Measurements from ENCODE around the gene ISG15. TPM values are rescaled to one million over a fixed set of nuclear protein-coding genes. Genes with fewer than 3 reads are reported as not detected.
"Not testable (repeated sequence)": the region's sequence is repeated elsewhere in the genome, so short reads cannot be mapped to it uniquely, and the experiment has no call there.

ISG15 gene
- total RNA-seq, 1 experiment from 2014 or later: 161 TPM

DNA sequence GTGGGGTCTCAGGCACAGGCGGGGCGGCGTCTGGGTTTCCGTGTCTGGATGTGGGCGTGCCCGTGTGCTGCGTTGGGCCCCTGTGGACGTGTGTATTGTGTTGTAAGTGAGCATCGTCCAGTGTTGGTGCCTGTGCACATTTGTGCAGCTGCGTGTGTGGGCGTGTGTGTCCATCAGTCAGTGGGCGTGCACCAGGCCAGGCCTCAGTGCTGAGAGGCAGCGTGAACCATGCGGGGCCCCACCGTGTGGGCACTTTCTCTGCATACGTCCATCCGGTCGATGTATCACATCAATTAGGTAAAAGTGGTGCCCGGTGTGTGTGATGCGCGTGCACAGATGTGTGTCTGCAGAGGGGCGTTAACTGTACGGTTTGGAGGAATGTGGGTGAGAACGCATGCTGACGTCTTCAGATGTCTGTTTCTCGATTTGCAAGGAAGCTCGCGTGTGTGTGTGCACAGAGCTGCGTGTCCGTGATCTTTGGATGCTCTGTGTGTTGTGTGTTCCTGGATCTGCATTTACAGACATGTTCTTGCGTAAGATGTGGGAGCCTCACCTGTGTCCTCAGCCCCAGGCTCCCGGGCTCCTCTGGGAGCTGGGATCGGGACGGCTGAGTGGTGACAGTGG is 31.3 kb downstream of the ISG15 start:
- no peak for DNase-seq (ENCODE audit: low read depth)

DNA sequence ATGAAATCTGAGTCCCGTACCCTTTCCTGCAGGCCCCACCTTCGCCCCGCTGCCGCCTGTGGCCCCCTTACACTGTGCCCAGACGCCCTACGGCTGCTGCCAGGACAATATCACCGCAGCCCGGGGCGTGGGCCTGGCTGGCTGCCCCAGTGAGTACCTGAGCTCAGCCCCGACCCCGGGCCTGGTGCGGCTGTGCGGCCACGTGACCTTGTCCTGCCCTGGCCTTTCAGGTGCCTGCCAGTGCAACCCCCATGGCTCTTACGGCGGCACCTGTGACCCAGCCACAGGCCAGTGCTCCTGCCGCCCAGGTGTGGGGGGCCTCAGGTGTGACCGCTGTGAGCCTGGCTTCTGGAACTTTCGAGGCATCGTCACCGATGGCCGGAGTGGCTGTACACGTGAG is 31.8 kb downstream of the ISG15 start:
- no peak for DNase-seq (ENCODE audit: low read depth)

DNA sequence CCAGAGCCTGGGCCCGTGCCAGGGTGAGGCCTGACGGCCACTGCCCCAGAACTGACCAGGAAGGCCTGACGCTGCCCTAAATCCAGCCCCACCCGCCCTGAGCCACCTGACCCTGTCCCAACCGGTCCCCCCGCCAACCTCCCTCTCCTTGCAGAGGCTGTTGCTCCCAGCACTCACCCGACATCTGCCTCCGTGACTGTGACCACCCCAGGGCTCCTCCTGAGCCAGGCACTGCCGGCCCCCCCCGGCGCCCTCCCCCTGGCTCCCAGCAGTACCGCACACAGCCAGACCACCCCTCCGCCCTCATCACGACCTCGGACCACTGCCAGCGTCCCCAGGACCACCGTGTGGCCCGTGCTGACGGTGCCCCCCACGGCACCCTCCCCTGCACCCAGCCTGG is 32.9 kb downstream of the ISG15 start:
- no peak for DNase-seq (ENCODE audit: low read depth)

DNA sequence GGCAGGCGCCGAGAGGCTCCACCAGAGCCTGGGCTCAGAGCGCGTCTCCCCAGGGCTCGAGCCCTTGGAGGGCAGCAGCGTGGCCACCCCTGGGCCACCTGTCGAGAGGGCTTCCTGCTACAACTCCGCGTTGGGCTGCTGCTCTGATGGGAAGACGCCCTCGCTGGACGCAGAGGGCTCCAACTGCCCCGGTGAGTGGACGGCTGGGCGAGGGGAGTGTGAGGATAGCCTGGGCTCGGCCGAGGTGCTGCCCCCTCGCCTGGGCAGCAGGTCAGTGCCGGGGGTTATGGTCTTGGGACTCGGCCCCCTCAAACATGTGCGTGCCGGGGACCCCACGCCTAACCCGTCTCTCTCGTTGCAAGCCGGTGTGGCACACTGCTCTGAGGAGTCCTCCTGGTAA is 33.5 kb downstream of the ISG15 start:
- DNase-seq (ENCODE audit: low read depth): no peak

DNA sequence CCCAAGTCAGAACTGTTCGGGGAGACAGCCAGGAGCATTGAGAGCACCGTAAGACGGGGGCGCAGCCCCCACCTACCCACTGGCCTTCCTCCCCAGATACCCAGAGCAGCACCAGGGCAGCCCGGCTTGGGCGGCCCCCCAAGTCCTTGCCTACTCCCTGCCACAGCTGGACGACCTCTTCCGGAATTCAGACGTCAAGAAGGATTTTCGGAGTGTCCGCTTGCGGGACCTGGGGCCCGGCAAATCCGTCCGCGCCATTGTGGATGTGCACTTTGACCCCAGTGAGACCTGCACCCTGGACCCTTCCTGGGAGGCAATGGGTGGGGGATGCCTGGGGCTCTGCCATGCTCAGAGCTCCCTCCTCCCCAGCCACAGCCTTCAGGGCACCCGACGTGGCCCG is 34.1 kb downstream of the ISG15 start:
- DNase-seq (ENCODE audit: low read depth): no peak

DNA sequence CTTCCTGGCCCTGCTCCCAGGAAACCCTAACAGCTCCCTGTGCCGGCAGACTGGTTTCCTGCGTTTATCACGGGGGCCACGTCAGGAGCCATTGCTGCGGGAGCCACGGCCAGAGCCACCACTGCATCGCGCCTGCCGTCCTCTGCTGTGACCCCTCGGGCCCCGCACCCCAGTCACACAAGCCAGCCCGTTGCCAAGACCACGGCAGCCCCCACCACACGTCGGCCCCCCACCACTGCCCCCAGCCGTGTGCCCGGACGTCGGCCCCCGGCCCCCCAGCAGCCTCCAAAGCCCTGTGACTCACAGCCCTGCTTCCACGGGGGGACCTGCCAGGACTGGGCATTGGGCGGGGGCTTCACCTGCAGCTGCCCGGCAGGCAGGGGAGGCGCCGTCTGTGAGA is 34.7 kb downstream of the ISG15 start:
- DNase-seq (ENCODE audit: low read depth): no peak

DNA sequence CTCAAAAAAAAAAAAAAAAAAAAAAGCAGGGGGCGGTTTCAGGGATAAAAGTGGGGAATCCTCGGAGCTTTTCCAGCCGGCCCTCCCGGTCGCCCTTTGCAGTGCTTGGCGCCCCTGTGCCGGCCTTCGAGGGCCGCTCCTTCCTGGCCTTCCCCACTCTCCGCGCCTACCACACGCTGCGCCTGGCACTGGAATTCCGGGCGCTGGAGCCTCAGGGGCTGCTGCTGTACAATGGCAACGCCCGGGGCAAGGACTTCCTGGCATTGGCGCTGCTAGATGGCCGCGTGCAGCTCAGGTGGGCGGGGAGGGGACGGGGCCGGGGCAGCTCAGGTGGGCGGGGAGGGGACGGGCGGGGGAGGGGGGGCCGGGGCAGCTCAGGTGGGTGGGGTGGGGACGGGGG is 35.5 kb downstream of the ISG15 start:
- DNase-seq (ENCODE audit: low read depth): no peak

DNA sequence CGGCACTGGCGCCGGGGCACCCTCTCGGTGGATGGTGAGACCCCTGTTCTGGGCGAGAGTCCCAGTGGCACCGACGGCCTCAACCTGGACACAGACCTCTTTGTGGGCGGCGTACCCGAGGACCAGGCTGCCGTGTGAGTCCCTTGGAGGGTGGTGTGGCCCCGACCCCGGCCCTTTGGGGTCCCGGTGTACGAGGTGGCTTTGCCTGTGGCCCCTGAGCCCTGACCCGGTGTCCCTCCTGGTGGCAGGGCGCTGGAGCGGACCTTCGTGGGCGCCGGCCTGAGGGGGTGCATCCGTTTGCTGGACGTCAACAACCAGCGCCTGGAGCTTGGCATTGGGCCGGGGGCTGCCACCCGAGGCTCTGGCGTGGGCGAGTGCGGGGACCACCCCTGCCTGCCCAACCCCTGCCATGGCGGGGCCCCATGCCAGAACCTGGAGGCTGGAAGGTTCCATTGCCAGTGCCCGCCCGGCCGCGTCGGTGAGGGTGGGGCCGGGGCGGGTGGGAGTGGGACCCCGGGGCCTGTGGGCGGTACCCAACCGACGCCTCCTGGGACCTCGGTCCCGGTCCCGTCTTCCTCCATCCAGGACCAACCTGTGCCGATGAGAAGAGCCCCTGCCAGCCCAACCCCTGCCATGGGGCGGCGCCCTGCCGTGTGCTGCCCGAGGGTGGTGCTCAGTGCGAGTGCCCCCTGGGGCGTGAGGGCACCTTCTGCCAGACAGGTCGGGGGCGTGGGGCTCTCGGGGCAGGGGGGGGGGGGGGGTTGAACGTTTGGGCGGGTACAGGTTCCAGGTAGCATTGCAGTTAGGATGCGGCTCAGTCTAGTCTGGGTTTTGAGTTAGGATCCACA is 36.2 kb downstream of the ISG15 start:
- no peak for DNase-seq (ENCODE audit: low read depth)

DNA sequence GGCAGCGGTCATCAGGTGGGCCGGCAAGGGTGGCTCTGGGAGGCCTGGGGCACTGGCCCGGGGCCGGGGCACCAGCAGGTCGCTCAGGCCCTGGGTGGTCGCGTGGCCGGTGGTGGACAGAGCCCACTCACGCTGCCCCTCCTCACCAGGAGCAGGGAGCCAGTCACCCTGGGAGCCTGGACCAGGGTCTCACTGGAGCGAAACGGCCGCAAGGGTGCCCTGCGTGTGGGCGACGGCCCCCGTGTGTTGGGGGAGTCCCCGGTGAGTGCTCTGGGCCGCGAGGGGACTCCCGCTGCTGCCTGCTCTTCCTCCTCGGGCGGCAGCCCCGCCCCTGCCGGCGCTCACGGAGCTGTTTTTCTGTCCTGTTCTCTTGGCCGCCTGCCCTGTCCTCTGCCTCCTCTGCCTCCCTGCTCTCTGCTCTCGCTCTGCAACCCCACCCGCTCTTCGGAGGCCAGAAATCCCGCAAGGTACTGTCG is 37.3 kb downstream of the ISG15 start:
- DNase-seq (ENCODE audit: low read depth): no peak

DNA sequence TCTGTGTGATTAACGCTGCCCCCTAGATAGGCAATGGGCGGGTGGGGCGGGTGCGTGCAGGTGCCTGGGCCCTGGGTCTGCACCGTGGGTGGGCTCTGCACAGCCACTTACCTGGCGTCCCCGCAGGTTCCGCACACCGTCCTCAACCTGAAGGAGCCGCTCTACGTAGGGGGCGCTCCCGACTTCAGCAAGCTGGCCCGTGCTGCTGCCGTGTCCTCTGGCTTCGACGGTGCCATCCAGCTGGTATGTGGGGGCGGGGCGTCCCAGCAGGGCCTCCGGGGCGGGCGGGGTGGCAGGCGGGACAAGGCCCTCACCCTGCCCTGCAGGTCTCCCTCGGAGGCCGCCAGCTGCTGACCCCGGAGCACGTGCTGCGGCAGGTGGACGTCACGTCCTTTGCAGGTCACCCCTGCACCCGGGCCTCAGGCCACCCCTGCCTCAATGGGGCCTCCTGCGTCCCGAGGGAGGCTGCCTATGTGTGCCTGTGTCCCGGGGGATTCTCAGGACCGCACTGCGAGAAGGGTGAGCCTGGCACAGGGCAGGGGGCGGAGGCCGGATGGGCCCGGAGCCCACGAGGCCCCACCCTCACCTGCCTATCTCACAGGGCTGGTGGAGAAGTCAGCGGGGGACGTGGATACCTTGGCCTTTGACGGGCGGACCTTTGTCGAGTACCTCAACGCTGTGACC is 38.0 kb downstream of the ISG15 start:
- DNase-seq (ENCODE audit: low read depth): no peak

DNA sequence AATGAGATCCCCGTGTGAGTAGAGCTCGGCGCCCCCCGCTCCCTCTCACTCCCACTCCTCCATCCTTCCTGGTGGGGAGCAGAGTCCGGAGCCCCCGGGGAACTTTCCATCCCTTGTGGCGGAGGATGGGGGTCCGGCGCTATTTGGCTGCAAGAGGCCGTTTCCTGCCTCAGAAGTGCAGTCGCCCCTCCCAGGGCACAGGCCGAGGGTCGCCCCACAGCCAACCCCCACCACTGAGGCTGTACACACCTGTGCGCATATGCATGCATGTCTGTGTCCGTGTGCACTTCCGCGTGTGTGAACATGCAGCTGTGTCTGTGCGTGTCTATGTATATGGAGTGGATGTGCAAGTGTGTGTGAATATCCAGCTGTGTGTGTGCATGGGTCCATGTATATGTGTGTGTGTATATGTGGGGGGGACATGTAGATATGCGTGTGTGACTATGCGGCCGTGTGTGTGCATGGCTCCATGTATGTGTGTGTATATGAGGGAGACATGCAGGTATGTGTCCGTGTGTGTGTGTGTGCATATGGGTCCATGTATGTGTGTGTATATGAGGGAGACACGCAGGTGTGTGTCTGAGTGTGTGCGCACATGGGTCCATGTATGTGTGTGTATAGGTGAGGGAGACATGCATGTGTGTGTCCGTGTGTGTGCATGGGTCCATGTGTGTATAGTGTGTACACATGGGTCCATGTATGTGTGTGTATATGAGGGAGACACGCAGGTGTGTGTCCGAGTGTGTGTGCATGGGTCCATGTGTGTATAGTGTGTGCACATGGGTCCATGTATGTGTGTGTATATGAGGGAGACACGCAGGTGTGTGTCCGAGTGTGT is 38.9 kb downstream of the ISG15 start:
- DNase-seq (ENCODE audit: low read depth): no peak

DNA sequence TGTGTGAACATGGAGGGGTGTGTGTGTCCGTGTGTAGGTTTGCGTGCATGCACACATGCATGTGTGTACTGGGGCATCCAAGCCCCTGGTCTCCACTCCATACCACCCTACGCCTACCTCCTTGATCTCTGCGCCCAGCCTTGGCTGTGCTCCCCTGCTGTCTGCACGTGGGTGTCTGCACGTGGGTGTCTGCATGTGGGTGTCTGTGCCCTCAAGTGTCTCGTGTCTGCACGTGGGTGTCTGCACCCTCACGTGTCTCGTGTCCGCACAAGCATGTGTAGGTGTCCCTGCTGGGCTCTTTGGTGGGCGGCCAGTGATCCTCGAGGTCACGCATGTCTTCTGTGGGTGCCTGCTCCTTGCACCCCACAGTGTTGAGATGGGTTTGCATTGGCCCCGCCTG is 39.7 kb downstream of the ISG15 start:
- DNase-seq (ENCODE audit: low read depth): no peak

DNA sequence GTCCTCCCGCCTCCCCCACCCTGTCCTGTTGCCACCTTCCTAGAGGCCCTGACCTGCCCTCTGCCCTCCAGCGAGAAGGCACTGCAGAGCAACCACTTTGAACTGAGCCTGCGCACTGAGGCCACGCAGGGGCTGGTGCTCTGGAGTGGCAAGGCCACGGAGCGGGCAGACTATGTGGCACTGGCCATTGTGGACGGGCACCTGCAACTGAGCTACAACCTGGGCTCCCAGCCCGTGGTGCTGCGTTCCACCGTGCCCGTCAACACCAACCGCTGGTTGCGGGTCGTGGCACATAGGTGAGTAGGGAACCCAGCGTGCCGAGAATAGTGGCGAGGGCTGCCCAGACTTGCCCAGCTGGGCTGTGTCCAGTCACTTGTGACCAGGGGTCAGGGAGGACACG is 40.4 kb downstream of the ISG15 start:
- DNase-seq (ENCODE audit: low read depth): no peak

DNA sequence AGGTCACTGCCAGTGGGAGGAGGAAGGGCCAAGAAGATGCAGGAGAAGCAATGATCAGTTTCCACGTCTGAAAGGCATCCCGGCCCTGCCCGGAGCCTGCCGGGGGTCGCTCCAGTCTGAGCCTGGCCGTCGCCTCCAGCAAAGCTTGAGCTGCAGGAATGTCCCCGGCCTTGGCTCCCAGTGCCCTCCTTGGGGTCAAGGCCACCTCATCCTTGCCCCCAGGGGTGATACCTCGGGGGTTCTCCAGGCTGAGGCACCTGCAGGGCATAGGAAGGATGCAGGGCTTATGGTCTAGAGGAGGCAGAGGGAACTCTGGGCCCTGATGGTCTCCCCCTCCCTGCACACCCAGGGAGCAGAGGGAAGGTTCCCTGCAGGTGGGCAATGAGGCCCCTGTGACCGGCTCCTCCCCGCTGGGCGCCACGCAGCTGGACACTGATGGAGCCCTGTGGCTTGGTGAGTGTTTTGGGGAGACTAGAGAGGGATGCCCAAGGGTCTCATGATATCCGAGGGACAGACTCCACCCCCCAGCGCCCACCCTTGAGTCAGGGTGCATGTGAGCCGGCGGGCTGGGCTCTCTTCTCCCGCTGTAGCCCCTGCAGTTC is 40.9 kb downstream of the ISG15 start:
- no peak for DNase-seq (ENCODE audit: low read depth)

DNA sequence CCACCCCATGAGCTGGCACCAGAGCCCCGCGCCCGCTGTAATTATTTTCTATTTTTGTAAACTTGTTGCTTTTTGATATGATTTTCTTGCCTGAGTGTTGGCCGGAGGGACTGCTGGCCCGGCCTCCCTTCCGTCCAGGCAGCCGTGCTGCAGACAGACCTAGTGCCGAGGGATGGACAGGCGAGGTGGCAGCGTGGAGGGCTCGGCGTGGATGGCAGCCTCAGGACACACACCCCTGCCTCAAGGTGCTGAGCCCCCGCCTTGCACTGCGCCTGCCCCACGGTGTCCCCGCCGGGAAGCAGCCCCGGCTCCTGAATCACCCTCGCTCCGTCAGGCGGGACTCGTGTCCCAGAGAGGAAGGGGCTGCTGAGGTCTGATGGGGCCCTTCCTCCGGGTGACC is 41.7 kb downstream of the ISG15 start:
- no peak for DNase-seq (ENCODE audit: low read depth)

DNA sequence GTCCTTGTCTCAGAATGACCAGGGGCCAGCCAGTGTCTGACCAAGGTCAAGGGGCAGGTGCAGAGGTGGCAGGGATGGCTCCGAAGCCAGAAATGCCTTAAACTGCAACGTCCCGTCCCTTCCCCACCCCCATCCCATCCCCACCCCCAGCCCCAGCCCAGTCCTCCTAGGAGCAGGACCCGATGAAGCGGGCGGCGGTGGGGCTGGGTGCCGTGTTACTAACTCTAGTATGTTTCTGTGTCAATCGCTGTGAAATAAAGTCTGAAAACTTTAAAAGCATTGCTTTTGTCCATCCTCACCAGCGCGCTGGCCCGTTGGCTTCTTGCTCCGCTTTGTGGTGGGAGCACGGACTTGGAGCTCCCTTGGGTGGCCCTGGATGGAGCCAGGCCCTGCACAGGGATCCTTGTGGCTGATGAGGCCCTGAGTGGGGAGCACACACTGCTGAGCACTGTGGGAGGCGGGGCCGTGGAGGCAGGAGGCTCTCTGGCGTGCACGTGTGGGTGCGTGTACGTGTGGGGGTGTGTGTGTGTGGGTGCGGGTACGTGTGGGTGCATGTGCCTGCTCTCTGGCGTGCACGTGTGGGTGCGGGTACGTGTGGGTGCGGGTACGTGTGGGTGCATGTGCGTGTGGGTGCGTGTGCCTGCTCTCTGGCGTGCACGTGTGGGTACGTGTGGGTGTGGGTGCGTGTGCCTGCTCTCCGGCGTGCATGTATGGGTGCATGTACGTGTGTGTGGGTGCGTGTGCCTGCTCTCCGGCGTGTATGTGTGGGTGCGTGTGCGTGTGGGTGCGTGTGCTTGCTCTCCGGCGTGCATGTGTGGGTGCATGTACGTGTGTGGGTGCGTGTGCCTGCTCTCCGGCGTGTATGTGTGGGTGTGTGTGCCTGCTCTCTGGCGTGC is 42.8 kb downstream of the ISG15 start:
- DNase-seq (ENCODE audit: low read depth): no peak

DNA sequence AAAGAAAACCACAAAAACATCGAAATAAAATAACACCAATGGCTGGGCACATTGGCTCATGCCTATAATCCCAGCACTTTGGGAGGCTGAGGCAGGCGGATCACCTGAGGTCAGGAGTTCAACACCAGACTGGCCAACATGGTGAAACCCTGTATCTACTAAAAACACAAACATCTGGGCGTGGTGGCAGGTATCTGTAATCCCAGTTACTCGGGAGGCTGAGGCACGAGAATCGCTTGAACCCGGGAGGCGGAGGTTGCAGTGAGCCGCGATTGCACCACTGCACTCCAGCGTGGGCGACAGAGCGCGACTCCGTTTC is 44.4 kb downstream of the ISG15 start:
- DNase-seq (ENCODE audit: low read depth): not testable (repeated sequence)

DNA sequence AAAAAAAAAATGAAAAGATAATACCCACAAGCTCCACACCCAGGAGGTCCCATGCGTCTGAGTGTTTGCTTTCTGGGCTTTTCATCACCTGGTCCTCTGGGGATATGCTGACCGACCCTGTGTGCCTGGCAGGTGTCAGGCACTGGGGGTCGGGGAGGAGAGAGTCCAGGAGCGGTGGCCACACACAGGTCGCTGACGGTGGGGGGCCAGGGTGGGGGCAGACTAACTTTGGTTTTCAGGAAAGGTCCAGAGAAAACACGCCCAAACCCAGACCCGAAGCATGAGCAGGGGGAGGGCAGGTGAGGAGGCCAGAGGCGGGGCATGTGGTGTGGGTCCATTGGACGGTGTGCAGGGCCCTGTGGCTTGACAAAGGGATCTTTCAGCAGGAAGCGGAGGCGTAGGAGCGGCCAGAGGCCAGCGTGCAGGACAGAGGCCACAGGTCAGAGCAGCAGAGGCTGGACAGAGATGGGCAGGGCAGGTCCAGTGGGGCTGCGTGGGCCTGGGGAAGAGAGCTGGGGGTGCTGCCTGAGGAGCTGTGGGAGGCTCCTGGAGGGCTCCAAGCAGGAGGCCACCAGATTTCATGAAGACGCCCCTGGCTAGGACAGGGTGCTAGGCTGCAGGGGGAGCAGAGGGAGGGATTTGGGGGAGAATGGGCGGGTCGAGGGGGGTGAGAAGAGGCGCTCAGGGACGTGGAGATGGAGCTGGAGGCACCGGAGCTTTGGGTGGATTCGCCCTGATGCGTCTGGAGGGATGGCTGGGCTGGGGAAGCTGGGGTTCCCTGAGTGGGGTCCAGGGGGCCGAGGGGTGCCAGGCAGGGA is 45.0 kb downstream of the ISG15 start:
- DNase-seq (ENCODE audit: low read depth): no peak

DNA sequence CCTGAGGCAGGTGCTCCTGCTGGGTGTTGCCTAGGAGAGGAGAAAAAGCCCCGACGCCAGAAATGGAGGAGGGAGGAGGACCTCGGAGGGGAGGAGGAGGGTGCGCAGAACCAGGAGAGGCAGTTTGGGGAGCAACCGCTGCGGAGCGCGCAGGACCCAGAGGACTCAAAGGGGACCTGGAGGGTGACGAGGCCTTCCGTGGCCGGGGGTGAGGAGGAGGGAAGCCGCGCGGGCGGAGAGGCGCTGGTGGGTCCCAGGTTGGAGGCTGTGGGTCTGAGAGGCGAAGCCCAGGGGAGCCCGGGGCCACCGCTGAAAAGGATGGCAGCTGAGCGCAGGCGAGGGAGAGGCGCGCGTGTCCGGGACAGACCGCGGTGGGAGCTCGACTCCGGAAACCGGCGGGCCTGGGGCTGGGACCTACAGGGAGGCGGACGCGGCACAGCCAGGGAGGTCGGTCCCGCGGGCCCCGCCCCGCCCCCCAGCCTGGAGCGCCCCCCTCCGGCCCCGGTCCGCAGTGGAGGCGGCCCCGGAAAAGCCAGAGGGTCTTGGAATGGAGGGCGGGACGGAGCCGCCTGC is 45.7 kb downstream of the ISG15 start:
- DNase-seq (ENCODE audit: low read depth): no peak
